Measurements from ENCODE around the gene SLC22A1. TPM values are rescaled to one million over a fixed set of nuclear protein-coding genes. Genes with fewer than 3 reads are reported as not detected.

SLC22A1 gene
- total RNA-seq, 1 experiment from 2014 or later, result 0.39 TPM

- no peak overlapping the region for H4K8ac ChIP-seq (replicated peaks; ENCODE audit: insufficient read length, low read depth, low read length)
- H3K18ac ChIP-seq (ENCODE audit: insufficient read length, low read depth, low read length), result no peak overlapping the region
- H2AFZ ChIP-seq (ENCODE audit: low read length), result no peak overlapping the region
- H3K4ac ChIP-seq (ENCODE audit: low read depth, low read length), result no peak overlapping the region
- TF ChIP-seq, protein P1, sequence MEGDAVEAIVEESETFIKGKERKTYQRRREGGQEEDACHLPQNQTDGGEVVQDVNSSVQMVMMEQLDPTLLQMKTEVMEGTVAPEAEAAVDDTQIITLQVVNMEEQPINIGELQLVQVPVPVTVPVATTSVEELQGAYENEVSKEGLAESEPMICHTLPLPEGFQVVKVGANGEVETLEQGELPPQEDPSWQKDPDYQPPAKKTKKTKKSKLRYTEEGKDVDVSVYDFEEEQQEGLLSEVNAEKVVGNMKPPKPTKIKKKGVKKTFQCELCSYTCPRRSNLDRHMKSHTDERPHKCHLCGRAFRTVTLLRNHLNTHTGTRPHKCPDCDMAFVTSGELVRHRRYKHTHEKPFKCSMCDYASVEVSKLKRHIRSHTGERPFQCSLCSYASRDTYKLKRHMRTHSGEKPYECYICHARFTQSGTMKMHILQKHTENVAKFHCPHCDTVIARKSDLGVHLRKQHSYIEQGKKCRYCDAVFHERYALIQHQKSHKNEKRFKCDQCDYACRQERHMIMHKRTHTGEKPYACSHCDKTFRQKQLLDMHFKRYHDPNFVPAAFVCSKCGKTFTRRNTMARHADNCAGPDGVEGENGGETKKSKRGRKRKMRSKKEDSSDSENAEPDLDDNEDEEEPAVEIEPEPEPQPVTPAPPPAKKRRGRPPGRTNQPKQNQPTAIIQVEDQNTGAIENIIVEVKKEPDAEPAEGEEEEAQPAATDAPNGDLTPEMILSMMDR (conservative IDR thresholded peaks at IDR 0.05), result no peak
- H3K23me2 ChIP-seq (ENCODE audit: insufficient read length, low read depth, low read length, poor library complexity, severe bottlenecking), result no peaks in the 10 kb centered on the region
- no peak overlapping the region for H4K91ac ChIP-seq (ENCODE audit: insufficient read length, low read depth, low read length)
- H3K4me2 ChIP-seq (ENCODE audit: insufficient read depth, insufficient read length, low read length), result no peak overlapping the region
- H3K4me1 Mint-ChIP-seq, result peaks cover 20 to 23% of the 10 kb centered on the region in 2 experiments
- H3K4me3 Mint-ChIP-seq, result no peak overlapping the region
- no peak overlapping the region for H2BK120ac ChIP-seq (ENCODE audit: low read depth, low read length, poor library complexity, severe bottlenecking)
- H3T11ph ChIP-seq (ENCODE audit: low read length), result no peak overlapping the region
- DNase-seq, result no peak
- no peaks in the 10 kb centered on the region for H3K79me2 ChIP-seq (ENCODE audit: insufficient read depth, low read length)
- H2BK12ac ChIP-seq (ENCODE audit: insufficient read length, low read depth, low read length), result no peak overlapping the region
- no peak overlapping the region for H3K27ac ChIP-seq (ENCODE audit: insufficient read length, low read depth, low read length)
- no CpG with 5 or more reads among the region's 8 CpGs for WGBS (ENCODE audit: extremely low coverage, insufficient read length, low lambda C conversion rate)
- H3K14ac ChIP-seq (ENCODE audit: insufficient read depth, low read length), result no peak overlapping the region
- H3K4me1 ChIP-seq (ENCODE audit: insufficient read depth, low read length), result peaks cover 5% of the 10 kb centered on the region; the same call in 1 of the 2 replicates
- no peak overlapping the region for H2BK5ac ChIP-seq (ENCODE audit: insufficient read length, low read length)
- no peaks in the 10 kb centered on the region for H4K20me1 ChIP-seq (ENCODE audit: control insufficient read depth, insufficient read depth, insufficient read length)
- peaks cover 4 to 7% of the 10 kb centered on the region in 2 experiments; a peak in 4 of 5 replicates for H3K9me3 Mint-ChIP-seq
- peaks cover 2% of the 10 kb centered on the region; the same call in 1 of the 2 replicates for H3K27me3 Mint-ChIP-seq (ENCODE audit: low read depth)
- H3K9me3 ChIP-seq (ENCODE audit: control insufficient read depth, low read depth, low read length), result no peaks in the 10 kb centered on the region
- no peak overlapping the region for H3K23ac ChIP-seq (ENCODE audit: insufficient read length, low read depth, low read length)
- no peak overlapping the region for H2BK15ac ChIP-seq (ENCODE audit: low read depth, low read length)
- no peak overlapping the region for H4K5ac ChIP-seq (ENCODE audit: insufficient read length, low read depth, low read length)
- H2BK20ac ChIP-seq (ENCODE audit: low read depth, low read length, poor library complexity, severe bottlenecking), result no peak overlapping the region
- H3K56ac ChIP-seq (ENCODE audit: insufficient read length, low read depth, low read length), result no peak overlapping the region
- no peak overlapping the region for H2AK5ac ChIP-seq (ENCODE audit: insufficient read length, low read length)
- no peaks in the 10 kb centered on the region for H3K79me1 ChIP-seq (ENCODE audit: insufficient read depth, low read depth, low read length, poor library complexity, severe bottlenecking)
- no peak overlapping the region for H3K9ac ChIP-seq (ENCODE audit: extremely low read depth, insufficient read length, low read length)
- H3K27me3 ChIP-seq (ENCODE audit: insufficient read depth, low read length), result no peaks in the 10 kb centered on the region
- peaks cover 0 to 2% (median 0%) of the 10 kb centered on the region in 3 experiments; a peak in 2 of 7 replicates for H3K36me3 Mint-ChIP-seq (ENCODE audit: insufficient read depth in 1 of 3, low read depth in 3 of 3)
- H3K27ac Mint-ChIP-seq, result no peak overlapping the region
Measured at GRCh38 chr6:160163425-160163824, 41.8 kb downstream of the SLC22A1 start.

Measured in H9 (cell line).